Suppressor macrophage treated with lipopolysaccharide for 4 hours (primary cell): ENCODE measurements around the gene NDUFV1.
"Not testable (repeated sequence)": the region's sequence is repeated elsewhere in the genome, so short reads cannot be mapped to it uniquely, and the experiment has no call there.

Experiments
- DNase-seq: peaks from one replicate; pipeline ENCODE4 v3.0.0-alpha.2; 2020

The NDUFV1 gene

GRCh38 chr11:67628710-67629385 lies 22.1 kb downstream of the NDUFV1 start:
- DNase-seq = no peak

- peak; percentile 89 for DNase-seq
These were observed 22.9 kb downstream of the NDUFV1 start, which contains the start of gene NUDT8 for GRCh38 chr11:67629386-67630227. NUDT8 (minus strand) TSS chr11:67629937; CDS start chr11:67629911, 26 bp downstream.

- DNase-seq = peak; percentile 99
These were observed 23.6 kb downstream of the NDUFV1 start for GRCh38 chr11:67630228-67630942.

- no peak for DNase-seq
These were observed 24.2 kb downstream of the NDUFV1 start for GRCh38 chr11:67630943-67631331.

GRCh38 chr11:67631411-67631810 lies 24.7 kb downstream of the NDUFV1 start:
- no peak for DNase-seq

- no peak for DNase-seq
These were observed 25.1 kb downstream of the NDUFV1 start for GRCh38 chr11:67631853-67632174.

- DNase-seq = no peak
These were observed 25.6 kb downstream of the NDUFV1 start for GRCh38 chr11:67632175-67632981.

GRCh38 chr11:67632982-67633755 lies 26.4 kb downstream of the NDUFV1 start:
- no peak for DNase-seq

- DNase-seq = no peak
These were observed 27.1 kb downstream of the NDUFV1 start for GRCh38 chr11:67633758-67634365.

GRCh38 chr11:67634366-67635230 lies 27.9 kb downstream of the NDUFV1 start:
- DNase-seq = no peak

GRCh38 chr11:67635231-67635521 lies 28.4 kb downstream of the NDUFV1 start:
- no peak for DNase-seq

GRCh38 chr11:67636962-67637361 lies 30.2 kb downstream of the NDUFV1 start:
- peak; percentile 34 for DNase-seq

- not testable (repeated sequence) for DNase-seq
These were observed 30.7 kb downstream of the NDUFV1 start for GRCh38 chr11:67637441-67637840.

- no peak for DNase-seq
These were observed 32.0 kb downstream of the NDUFV1 start for GRCh38 chr11:67638535-67639437.

- no peak for DNase-seq
These were observed 32.7 kb downstream of the NDUFV1 start, which contains the start of gene TBX10 for GRCh38 chr11:67639438-67639859. TBX10 (minus strand) TSS chr11:67639763; CDS start chr11:67639472, 291 bp downstream.

- DNase-seq = peak; percentile 54
These were observed 33.5 kb downstream of the NDUFV1 start for GRCh38 chr11:67640021-67640757.

- no peak for DNase-seq
These were observed 34.1 kb downstream of the NDUFV1 start for GRCh38 chr11:67640758-67641337.
